HG02588 (cell line): ENCODE measurements around the gene CDYL2.
A peak's percentile ranks its signal among the peaks of the same experiment; 100 is the strongest.

Experiments
- ATAC-seq: cut with Tn5 transposase; IDR thresholded peaks from one replicate; pipeline ENCODE4 v1.9.1; 2021; ENCODE audit warnings: mild to moderate bottlenecking, moderate library complexity; ENCODE audit not compliant: unreplicated experiment

Gene CDYL2

DNA sequence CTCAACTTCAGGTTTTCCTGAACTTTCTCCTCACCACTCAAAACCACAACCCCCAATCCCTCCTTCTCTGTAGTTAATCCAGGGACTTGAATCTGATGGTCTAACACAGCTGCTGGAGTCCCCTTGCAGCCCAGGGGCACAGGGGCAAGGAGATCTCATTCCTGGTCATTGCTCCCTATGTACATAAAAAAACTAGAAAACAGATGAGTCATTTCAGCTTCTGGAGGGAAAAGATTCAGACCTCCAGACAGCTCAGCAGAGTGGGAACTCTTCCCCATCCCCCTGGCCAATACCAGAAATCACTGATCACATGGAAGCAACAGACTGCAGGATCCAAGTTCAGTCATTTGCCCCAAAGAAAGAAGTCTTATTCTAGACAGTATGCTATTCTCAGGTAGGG lies 201.5 kb downstream of the CDYL2 start:
- ATAC-seq, result no peak

- ATAC-seq, result no peak
Measured at GRCh38 chr16:80601182-80601581, 203.2 kb downstream of the CDYL2 start.

DNA sequence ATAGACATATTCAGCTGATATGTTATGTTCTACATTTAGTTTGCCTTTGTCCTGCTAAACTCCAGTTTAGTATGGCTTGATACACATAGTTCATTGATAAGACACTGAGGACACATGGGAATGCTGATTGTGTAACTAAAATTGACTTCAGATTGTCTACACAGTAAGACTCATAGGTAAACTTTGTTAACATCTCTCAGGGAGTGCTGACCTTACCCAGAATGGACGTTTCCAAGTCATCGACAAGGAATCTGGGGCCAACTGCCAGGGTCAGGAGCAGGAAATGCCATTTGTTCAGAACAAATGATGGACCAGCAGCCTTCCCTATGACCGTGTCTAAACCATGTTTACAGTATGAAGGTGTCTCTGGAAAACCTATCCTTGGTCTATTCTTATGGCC lies 204.9 kb downstream of the CDYL2 start:
- ATAC-seq, result no peak

DNA sequence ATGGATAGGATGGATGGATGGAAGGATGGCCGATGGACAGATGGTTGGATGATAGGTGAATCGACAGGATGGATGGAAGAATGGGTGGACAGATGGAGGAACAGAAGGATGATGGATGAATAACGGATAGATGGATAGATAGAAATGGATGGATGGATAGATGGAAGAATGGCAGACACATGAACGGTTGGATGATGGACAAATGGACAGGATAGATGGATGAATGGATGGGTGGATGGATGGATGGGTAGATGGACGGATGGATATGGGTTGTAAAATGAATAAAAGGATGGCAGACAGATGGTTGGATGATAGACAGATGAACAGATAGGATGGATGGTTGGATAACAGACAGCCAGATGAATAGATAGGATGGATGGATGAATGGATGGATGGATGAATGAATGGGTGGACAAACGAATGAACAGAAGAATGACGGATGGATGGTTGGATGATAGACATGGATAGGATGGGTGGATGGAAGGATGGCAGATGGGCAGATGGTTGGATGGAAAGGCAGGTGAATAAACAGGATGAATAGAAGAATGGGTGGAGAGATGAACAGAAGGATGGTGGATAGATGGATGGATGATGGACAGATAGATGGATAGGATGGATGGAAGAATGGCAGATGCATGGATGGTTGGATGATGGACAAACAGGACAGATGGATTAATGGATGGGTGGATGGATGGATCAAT lies 207.7 kb downstream of the CDYL2 start:
- ATAC-seq, result no peak

DNA sequence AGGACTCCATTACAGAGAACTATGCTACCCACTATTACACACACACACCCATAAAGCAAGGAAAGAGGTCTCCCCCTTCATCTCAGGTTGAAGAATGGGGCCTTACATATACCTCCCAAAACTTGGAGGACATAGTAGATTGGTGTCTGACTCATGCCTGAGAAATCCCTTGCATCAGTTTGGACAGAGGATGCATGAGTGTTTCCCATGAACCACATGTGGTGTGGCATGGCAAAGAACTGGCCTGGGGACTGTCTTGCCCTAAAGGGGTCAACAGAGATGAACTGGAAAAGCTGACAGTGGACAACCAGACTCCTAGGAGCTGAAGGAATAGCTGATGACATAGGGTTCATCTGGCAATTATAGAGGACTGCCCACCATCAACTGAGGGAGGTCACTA lies 209.6 kb downstream of the CDYL2 start:
- no peak for ATAC-seq

DNA sequence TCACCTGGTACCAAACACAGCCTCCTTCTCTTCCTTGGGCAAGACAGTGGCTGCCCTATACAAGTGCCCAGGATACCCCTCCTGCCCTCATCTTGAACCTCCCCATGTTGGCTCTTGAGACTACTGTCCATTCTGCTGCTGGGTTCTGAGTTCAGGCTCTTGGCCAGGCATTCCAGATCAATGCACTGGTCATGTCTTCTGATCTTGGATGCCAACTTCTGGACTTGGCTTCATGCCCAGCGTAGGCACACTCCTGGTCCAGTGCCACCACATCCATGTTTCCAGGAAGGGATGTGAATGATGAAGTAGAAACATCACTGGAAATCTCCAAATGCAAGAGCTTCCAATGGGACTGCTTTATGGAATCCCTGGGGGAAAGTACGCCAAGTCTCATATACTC lies 212.1 kb downstream of the CDYL2 start:
- ATAC-seq, result no peak

DNA sequence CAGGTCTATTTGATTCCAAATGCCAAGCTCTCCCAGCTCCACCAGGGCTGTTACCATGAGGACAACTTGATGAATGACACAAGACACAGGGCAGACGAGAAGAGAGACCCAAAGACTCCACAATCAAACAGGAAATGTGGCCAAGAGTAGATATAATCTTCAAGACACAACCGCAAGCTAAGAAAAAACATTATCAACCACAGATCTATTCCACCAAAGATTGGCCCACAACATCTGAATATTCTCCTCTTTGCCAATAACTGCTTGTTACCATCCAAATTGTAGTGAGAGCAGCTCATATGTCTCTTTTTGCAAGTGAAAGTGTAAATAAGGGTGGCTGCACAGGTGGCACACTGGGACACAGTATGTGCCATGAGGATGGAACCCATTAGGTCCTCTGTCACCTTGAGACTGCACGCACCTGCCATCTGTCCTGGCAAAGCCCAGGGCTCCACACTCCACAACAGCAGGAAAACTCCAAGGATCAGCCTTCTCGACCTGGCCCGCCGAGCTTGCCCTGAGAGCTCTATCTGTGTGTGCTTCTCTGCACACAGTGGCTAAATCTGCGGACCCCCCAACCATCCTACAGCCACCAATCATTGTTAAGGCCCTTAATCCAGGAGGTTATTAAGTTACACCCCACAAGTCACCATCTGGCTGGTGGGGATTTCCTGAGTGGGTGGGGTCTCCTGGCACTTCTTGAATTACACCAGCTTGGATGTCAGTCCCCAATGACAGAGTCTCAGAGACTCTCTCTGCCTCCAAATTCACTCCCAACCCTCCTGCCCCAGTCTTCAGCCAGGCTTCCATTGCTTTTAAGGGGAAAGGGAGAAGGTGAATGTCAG lies 213.1 kb downstream of the CDYL2 start:
- ATAC-seq, result no peak

DNA sequence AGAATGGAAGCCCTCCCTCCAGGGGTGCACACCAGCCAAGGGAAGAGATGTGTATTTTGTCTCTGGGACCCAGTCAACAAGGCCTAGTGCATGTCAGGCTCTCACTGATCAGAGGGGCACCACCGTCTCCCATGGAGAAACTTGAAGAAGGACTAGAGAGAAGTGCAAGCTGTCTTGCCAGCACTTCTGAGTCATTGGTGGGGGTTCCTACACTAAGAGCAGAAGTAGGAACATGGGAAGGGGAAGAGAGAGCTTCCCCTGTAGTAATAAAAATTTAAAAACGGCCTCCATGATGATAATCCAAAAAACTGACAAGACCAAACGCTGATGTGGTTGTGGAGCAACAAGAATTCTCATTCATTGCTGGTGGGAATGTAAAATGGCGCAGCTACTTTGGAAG lies 217.3 kb downstream of the CDYL2 start:
- ATAC-seq, result no peak

- no peak for ATAC-seq
Measured at GRCh38 chr16:80586476-80586875, 217.9 kb downstream of the CDYL2 start.

GRCh38 chr16:80585764-80586163 lies 218.6 kb downstream of the CDYL2 start:
- peak; percentile 55 for ATAC-seq

DNA sequence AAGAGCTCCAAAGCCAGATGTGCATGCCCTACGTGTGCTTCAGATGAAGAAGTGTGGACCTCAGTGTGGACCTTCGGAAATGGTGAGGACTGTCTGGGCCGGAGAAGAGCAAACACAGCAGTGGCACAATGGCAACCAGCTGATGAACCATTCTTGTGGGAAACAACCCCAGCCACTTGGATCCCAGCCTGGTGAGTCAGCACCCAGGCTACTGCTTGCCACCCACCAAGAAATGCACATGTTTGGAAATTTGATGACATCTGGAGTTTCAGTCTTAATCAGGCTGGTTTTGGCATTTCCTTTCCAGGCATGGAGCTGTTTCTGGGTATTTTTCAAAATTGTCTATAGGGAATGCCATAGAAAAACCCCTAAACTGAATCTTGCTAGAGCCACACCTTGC lies 220.9 kb downstream of the CDYL2 start:
- no peak for ATAC-seq

- ATAC-seq, result peak; percentile 87
Measured at GRCh38 chr16:80580109-80580832, 224.1 kb downstream of the CDYL2 start.

DNA sequence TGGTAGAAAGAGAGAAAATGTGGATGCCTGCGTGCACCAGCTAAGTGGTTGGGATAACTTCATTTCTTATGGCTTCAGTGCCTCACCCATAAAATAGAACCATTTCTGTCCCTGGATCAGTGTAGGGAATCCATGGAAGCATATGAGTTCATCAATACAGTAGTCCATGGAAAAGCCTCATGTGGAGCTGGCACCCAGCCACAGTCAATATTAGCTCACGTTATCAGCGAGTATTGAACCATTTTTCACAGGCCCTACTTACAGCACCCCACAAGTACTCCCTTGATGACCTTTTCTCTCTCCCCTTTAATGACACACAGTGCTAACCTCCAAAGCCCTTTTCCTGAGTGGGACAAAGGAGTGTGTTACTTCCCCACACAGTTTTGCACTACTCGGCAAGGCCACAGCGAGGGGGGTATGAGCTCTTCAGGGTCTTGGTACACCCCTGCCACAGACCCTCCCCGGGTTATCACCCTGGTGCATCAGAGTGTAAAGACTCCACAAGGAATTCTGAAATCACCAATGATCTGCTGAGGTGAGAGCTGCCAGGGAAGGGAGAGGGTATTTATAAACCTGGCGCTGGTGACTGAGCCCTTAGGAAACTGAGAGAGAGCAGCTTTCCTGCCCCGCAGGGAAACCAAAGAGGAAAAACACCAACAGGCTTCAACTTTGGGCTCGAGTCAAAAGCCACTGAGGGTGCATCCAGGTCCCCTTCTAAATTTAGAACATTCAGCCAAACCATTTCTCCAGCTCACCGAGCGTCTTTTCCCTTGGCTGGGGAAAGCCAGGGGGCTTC lies 226.7 kb downstream of the CDYL2 start:
- ATAC-seq, result no peak

DNA sequence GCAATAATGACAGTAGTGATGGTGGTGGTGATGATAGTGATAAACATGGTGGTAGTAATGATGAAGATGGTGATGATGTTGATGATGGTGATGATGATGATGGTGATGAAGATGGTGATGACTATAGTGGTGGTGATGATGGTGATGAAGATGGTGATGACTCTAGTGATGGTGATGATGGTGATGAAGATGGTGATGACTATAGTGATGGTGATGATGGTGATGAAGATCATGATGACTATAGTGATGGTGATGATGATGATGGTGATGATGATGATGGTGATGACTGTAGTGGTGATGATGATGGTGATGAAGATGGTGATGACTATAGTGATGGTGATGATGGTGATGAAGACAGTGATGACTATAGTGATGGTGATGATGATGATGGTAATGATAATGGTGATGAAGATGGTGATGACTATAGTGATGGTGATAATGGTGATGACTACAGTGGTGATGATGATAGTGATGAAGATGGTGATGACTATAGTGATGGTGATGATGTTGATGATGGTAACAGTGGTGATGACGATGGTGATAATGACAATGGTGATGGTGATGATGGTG lies 228.0 kb downstream of the CDYL2 start:
- ATAC-seq, result no peak

- ATAC-seq, result no peak
Measured at GRCh38 chr16:80573700-80574120, 230.7 kb downstream of the CDYL2 start.

- ATAC-seq, result no peak
Measured at GRCh38 chr16:80570106-80570478, 234.3 kb downstream of the CDYL2 start.

GRCh38 chr16:80569440-80570105 lies 234.8 kb downstream of the CDYL2 start:
- no peak for ATAC-seq

GRCh38 chr16:80564394-80564793 lies 240.0 kb downstream of the CDYL2 start:
- ATAC-seq, result no peak

- ATAC-seq, result no peak
Measured at GRCh38 chr16:80563066-80563465, 241.3 kb downstream of the CDYL2 start.

GRCh38 chr16:80559369-80559768 lies 245.0 kb downstream of the CDYL2 start:
- no peak for ATAC-seq
